Measurements from ENCODE around the gene ASIC2.
"Not testable (repeated sequence)": the region's sequence is repeated elsewhere in the genome, so short reads cannot be mapped to it uniquely, and the experiment has no call there.

ASIC2 gene

DNA sequence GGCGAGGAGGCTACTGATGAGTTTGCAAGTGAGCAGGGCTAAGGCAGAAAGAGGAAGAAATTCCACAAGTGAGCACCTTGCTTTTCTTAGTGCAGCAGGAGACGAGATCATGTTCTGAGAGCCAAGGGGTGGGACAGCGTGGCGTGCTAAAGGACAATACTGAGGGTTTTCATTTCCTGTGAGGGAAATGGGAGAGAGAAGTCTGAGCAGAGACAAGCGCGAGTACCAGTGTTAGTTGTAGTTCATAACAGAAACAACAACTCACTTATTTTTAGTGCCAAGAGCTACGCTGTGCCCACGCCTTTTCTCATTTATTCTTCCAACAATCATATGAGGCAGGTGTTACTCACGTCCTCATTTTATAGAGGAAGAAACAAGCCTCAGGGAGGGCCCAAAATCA, 299.1 kb downstream of the ASIC2 start:
- Histone ChIP-seq H3K4me3 (replicated peaks; ENCODE audit: insufficient read depth, low read length) (no peak overlapping the region), H3K27me3 (ENCODE audit: insufficient read depth, poor library complexity, severe bottlenecking) (no peaks in the 10 kb centered on the region), H3K27ac (replicated peaks) (no peak overlapping the region)
- no peak for DNase-seq (ENCODE audit: low read depth in 1 of 2, low spot score in 1 of 2)
- no peak for TF ChIP-seq GABPA (IDR thresholded peaks at IDR 0.05; ENCODE audit: low read depth)
- TF ChIP-seq, protein P1, sequence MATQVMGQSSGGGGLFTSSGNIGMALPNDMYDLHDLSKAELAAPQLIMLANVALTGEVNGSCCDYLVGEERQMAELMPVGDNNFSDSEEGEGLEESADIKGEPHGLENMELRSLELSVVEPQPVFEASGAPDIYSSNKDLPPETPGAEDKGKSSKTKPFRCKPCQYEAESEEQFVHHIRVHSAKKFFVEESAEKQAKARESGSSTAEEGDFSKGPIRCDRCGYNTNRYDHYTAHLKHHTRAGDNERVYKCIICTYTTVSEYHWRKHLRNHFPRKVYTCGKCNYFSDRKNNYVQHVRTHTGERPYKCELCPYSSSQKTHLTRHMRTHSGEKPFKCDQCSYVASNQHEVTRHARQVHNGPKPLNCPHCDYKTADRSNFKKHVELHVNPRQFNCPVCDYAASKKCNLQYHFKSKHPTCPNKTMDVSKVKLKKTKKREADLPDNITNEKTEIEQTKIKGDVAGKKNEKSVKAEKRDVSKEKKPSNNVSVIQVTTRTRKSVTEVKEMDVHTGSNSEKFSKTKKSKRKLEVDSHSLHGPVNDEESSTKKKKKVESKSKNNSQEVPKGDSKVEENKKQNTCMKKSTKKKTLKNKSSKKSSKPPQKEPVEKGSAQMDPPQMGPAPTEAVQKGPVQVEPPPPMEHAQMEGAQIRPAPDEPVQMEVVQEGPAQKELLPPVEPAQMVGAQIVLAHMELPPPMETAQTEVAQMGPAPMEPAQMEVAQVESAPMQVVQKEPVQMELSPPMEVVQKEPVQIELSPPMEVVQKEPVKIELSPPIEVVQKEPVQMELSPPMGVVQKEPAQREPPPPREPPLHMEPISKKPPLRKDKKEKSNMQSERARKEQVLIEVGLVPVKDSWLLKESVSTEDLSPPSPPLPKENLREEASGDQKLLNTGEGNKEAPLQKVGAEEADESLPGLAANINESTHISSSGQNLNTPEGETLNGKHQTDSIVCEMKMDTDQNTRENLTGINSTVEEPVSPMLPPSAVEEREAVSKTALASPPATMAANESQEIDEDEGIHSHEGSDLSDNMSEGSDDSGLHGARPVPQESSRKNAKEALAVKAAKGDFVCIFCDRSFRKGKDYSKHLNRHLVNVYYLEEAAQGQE (IDR thresholded peaks at IDR 0.05; ENCODE audit: insufficient replicate concordance, low read depth) = no peak
- TF ChIP-seq, protein P2, sequence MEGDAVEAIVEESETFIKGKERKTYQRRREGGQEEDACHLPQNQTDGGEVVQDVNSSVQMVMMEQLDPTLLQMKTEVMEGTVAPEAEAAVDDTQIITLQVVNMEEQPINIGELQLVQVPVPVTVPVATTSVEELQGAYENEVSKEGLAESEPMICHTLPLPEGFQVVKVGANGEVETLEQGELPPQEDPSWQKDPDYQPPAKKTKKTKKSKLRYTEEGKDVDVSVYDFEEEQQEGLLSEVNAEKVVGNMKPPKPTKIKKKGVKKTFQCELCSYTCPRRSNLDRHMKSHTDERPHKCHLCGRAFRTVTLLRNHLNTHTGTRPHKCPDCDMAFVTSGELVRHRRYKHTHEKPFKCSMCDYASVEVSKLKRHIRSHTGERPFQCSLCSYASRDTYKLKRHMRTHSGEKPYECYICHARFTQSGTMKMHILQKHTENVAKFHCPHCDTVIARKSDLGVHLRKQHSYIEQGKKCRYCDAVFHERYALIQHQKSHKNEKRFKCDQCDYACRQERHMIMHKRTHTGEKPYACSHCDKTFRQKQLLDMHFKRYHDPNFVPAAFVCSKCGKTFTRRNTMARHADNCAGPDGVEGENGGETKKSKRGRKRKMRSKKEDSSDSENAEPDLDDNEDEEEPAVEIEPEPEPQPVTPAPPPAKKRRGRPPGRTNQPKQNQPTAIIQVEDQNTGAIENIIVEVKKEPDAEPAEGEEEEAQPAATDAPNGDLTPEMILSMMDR (IDR thresholded peaks at IDR 0.05; ENCODE audit: insufficient read depth, low read length) = no peak
- no peak for TF ChIP-seq SPI1 (IDR thresholded peaks at IDR 0.05; ENCODE audit: borderline replicate concordance, low read depth)
- no peak for TF ChIP-seq POLR2AphosphoS5 (IDR thresholded peaks at IDR 0.05; ENCODE audit: low read depth)

DNA sequence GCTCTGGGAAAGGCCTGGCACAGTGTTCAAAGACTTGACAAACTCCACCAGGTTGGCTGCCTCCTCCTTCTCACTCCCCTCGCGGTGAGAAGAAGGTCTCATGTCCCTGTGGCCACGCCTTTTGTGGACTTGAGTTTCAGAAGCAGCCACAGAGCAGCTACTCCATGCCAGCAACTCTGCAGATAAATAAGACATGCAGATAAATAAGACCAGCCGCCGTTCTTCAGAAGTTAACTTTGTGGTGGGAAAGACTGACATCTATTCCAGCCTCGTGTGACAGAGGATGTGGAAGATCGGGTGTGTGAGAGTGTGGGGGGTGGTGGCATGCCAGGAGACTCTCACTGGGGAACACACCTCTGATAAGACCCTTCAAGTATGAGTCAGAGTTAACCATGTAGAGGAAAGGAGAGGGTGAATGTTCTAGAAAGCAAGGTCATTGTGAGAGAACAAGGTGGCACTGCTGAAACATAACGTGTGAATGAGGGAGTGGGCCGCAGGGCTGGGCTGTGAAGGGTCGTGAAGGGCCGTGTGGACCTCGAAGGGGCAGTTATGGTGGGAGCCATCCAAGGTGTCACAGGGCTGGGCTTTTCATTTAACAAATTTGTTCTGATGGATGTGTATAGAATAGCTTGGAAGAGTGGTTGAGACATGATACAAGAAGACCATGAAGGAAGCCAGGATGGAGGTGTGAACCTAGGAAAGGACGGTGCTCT, 300.6 kb downstream of the ASIC2 start:
- Histone ChIP-seq H3K4me3 (replicated peaks; ENCODE audit: insufficient read depth, low read length) (no peak overlapping the region), H3K27me3 (ENCODE audit: insufficient read depth, poor library complexity, severe bottlenecking) (no peaks in the 10 kb centered on the region), H3K27ac (replicated peaks) (no peak overlapping the region)
- no peak for DNase-seq (ENCODE audit: low read depth in 1 of 2, low spot score in 1 of 2)
- TF ChIP-seq, protein P2 (IDR thresholded peaks at IDR 0.05; ENCODE audit: insufficient read depth, low read length) = no peak
- TF ChIP-seq, protein P1 (IDR thresholded peaks at IDR 0.05; ENCODE audit: insufficient replicate concordance, low read depth) = no peak
- TF ChIP-seq POLR2AphosphoS5 (IDR thresholded peaks at IDR 0.05; ENCODE audit: low read depth) (no peak), GABPA (IDR thresholded peaks at IDR 0.05; ENCODE audit: low read depth) (no peak), SPI1 (IDR thresholded peaks at IDR 0.05; ENCODE audit: borderline replicate concordance, low read depth) (no peak)

DNA sequence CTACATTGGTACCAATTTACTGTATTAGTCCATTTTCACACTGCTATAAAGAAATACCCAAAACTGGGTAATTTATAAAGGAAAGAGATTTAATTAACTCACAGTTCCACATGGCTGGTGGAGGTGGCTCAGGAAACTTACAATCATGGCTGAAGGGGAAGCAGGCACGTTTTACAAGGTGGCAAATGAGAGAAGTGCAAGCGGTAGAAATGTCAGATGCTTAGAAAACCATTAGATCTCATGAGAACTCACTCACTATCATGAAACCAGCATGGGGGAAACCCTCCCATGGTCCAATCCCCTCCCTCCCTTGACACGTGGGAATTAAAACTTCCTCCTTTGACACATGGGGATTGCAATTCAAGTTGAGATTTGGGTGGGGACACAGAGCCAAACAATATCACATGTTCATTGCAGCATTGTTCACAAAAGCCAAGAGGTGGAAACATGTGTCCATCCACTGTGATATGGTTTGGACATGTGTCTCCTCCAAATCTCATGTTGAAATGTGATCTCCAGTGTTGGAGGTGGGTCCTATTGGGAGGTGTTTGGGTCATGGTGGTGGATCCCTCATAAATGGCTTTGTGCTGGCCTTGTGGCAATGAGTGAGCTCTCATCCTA, 304.5 kb downstream of the ASIC2 start:
- no peak overlapping the region for H3K4me3 ChIP-seq (replicated peaks; ENCODE audit: insufficient read depth, low read length)
- TF ChIP-seq POLR2AphosphoS5 (IDR thresholded peaks at IDR 0.05; ENCODE audit: low read depth) (no peak), GABPA (IDR thresholded peaks at IDR 0.05; ENCODE audit: low read depth) (no peak), SPI1 (IDR thresholded peaks at IDR 0.05; ENCODE audit: borderline replicate concordance, low read depth) (no peak)
- TF ChIP-seq, protein P2 (IDR thresholded peaks at IDR 0.05; ENCODE audit: insufficient read depth, low read length) = no peak
- TF ChIP-seq, protein P1 (IDR thresholded peaks at IDR 0.05; ENCODE audit: insufficient replicate concordance, low read depth) = no peak
- DNase-seq (ENCODE audit: low read depth in 1 of 2, low spot score in 1 of 2) = no peak
- no peak overlapping the region for H3K27ac ChIP-seq (replicated peaks)
- H3K27me3 ChIP-seq (ENCODE audit: insufficient read depth, poor library complexity, severe bottlenecking) = no peaks in the 10 kb centered on the region

DNA sequence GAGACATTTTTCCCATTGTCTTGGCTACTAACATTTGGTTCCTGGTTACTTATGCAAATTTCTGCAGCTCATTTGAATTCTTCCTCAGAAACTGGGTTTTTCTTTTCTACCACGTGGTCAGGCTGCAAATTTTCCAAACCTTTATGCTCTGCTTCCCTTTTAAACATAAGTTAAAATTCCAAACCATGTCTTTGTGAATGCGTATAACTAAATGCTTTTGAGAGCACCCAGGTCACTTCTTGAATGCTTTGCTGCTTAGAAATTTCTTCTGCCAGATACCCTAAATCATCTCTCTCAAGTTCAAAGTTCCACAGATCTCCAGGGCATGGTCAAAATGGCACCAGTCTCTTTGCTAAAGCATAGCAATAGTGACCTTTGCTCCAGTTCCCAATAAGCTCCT, 305.2 kb downstream of the ASIC2 start:
- H3K4me3 ChIP-seq (replicated peaks; ENCODE audit: insufficient read depth, low read length); DNase-seq (ENCODE audit: low read depth in 1 of 2, low spot score in 1 of 2); H3K27ac ChIP-seq (replicated peaks): not testable (repeated sequence)

DNA sequence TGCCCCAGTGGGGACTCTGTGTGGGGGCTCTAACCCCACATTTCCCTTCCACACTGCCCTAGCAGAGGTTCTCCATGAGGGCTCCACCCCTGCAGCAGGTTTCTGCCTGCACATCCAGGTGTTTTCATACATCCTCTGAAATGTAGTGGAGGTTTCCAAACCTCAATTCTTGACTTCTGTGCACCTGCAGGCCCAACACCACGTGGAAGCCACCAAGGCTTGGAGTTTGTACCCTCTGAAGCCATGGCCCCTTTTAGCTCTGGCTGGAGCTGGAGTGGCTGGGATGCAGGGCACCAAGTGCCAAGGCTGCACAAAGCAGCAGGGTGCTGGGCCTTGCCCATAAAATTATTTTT, 305.7 kb downstream of the ASIC2 start:
- DNase-seq (ENCODE audit: low read depth in 1 of 2, low spot score in 1 of 2); H3K27ac ChIP-seq (replicated peaks); H3K4me3 ChIP-seq (replicated peaks; ENCODE audit: insufficient read depth, low read length); H3K27me3 ChIP-seq (ENCODE audit: insufficient read depth, poor library complexity, severe bottlenecking): not testable (repeated sequence)

More for the DNA sequence above, 305.2 kb downstream of the ASIC2 start:
- not testable (repeated sequence) for H3K27me3 ChIP-seq (ENCODE audit: insufficient read depth, poor library complexity, severe bottlenecking)

Measured in HL-60 (cell line).